Brain microvascular endothelial cell (primary cell): ENCODE results near the gene PDGFC.
A peak's percentile ranks its signal among the peaks of the same experiment; 100 is the strongest.

ENCODE experiments used
- DNase-seq: peaks from one replicate; pipeline ENCODE4 v3.0.0-alpha.2; 2020
- H3K27ac ChIP-seq: fragments of 250-450 bp; sonication (Bioruptor Pico); 2 replicates; pipeline ENCODE4 v1.5.1; 2020; ENCODE audit warnings: mild to moderate bottlenecking, moderate library complexity
- H3K27me3 ChIP-seq: fragments of 250-450 bp; sonication (Bioruptor Pico); replicated peaks from 2 replicates; pipeline ENCODE4 v1.5.1; 2020; ENCODE audit warnings: mild to moderate bottlenecking
- H3K36me3 ChIP-seq: fragments of 250-450 bp; sonication (Bioruptor Pico); replicated peaks from 2 replicates; pipeline ENCODE4 v1.5.1; 2020; ENCODE audit warnings: mild to moderate bottlenecking
- H3K4me3 ChIP-seq: 2 replicates; pipeline ENCODE4 v1.5.1; 2011; ENCODE audit warnings: low read depth, mild to moderate bottlenecking, control low read depth, low read length, moderate library complexity
- CTCF ChIP-seq: IDR thresholded peaks from 2 replicates; pipeline ENCODE4 v1.5.1; 2011; ENCODE audit warnings: low read depth, mild to moderate bottlenecking, moderate library complexity, low read length, control low read depth, inconsistent platforms; ENCODE audit errors: missing control alignments
- in situ Hi-C: cut with HindIII; loops from 2 replicates; pipeline ENCODE4 v1.10.0; 2017; ENCODE audit warnings: low sequenced_read_pairs, low pct_ligation_motif_present

PDGFC gene

GRCh38 chr4:157012781-157013180, 41.2 kb upstream of the PDGFC start:
- peak overlapping the region; percentile 53 for H3K27ac ChIP-seq
- in situ Hi-C loops = no loop called here

GRCh38 chr4:157012296-157012695, 40.7 kb upstream of the PDGFC start:
- in situ Hi-C loops = no loop called here

More at GRCh38 chr4:157012781-157013180, 41.2 kb upstream of the PDGFC start:
- no peak overlapping the region for H3K4me3 ChIP-seq
- no peaks in the 10 kb centered on the region for H3K27me3 ChIP-seq
- no peak for TF ChIP-seq CTCF
- H3K36me3 ChIP-seq = no peaks in the 10 kb centered on the region
- peak; percentile 45 for DNase-seq

GRCh38 chr4:157010630-157011029, 39.0 kb upstream of the PDGFC start:
- no peak overlapping the region for H3K27ac ChIP-seq
- no peak overlapping the region for H3K4me3 ChIP-seq
- TF ChIP-seq CTCF = no peak
- H3K36me3 ChIP-seq = no peaks in the 10 kb centered on the region
- DNase-seq = no peak
- in situ Hi-C loops = no loop called here
- H3K27me3 ChIP-seq = no peaks in the 10 kb centered on the region

More at GRCh38 chr4:157012296-157012695, 40.7 kb upstream of the PDGFC start:
- no peaks in the 10 kb centered on the region for H3K27me3 ChIP-seq
- H3K27ac ChIP-seq = peak overlapping the region; percentile 53
- H3K4me3 ChIP-seq = no peak overlapping the region
- DNase-seq = no peak
- H3K36me3 ChIP-seq = no peaks in the 10 kb centered on the region
- no peak for TF ChIP-seq CTCF

- no peak for DNase-seq
These were observed 34.2 kb upstream of the PDGFC start for GRCh38 chr4:157005831-157006230.

GRCh38 chr4:157005193-157005592, 33.6 kb upstream of the PDGFC start:
- in situ Hi-C loops = no loop called here
- TF ChIP-seq CTCF = no peak
- Histone ChIP-seq H3K27ac (no peak overlapping the region), H3K36me3 (no peaks in the 10 kb centered on the region), H3K4me3 (no peak overlapping the region), H3K27me3 (no peaks in the 10 kb centered on the region)
- DNase-seq = no peak

More at GRCh38 chr4:157005831-157006230, 34.2 kb upstream of the PDGFC start:
- H3K27ac ChIP-seq = no peak overlapping the region
- no peaks in the 10 kb centered on the region for H3K27me3 ChIP-seq
- in situ Hi-C loops = no loop called here
- H3K36me3 ChIP-seq = no peaks in the 10 kb centered on the region
- no peak for TF ChIP-seq CTCF
- no peak overlapping the region for H3K4me3 ChIP-seq
